Activated CD8-positive, alpha-beta T cell treated with anti-CD3 and anti-CD28 coated beads for 36 hours (primary cell): Measurements from ENCODE around the gene IPP. TPM values are rescaled to one million over a fixed set of nuclear protein-coding genes. Genes with fewer than 3 reads are reported as not detected.
"Not testable (repeated sequence)": the region's sequence is repeated elsewhere in the genome, so short reads cannot be mapped to it uniquely, and the experiment has no call there.

ENCODE experiments used
- ATAC-seq: fragments of 200-7000 bp; cut with Tn5 transposase; one replicate; pipeline ENCODE4 v1.10.0; 2021; ENCODE audit warnings: mild to moderate bottlenecking, moderate library complexity
- CTCF ChIA-PET: fragments of 350-600 bp; sonication (Branson Sonifier 250); formaldehyde crosslinking; loops from one replicate; lab custom pipeline; 2021; ENCODE audit warnings: antibody characterized with exemption; lab: Charles Lee
- POLR2A ChIA-PET: fragments of 350-600 bp; sonication (Branson Sonifier 250); formaldehyde crosslinking; loops from one replicate; lab custom pipeline; 2021; ENCODE audit warnings: antibody characterized with exemption; lab: Charles Lee
- DNase-seq: peaks from one replicate; pipeline ENCODE4 v3.0.0-alpha.2; 2020
- H3K27ac Mint-ChIP-seq: one replicate; pipeline ENCODE4 v1.8.0; 2021; ENCODE audit warnings: mild to moderate bottlenecking, mixed read lengths
- H3K27me3 Mint-ChIP-seq: one replicate; pipeline ENCODE4 v1.8.0; 2021; ENCODE audit warnings: mixed read lengths
- H3K36me3 Mint-ChIP-seq: one replicate; pipeline ENCODE4 v1.8.0; 2021; ENCODE audit warnings: low read depth, mixed read lengths
- H3K4me1 Mint-ChIP-seq: one replicate; pipeline ENCODE4 v1.8.0; 2021; ENCODE audit warnings: low read depth, mixed read lengths
- H3K4me3 Mint-ChIP-seq: one replicate; pipeline ENCODE4 v1.8.0; 2021; ENCODE audit warnings: mild to moderate bottlenecking, moderate library complexity, mixed read lengths
- H3K9me3 Mint-ChIP-seq: one replicate; pipeline ENCODE4 v1.8.0; 2021; ENCODE audit warnings: mixed read lengths
- CTCF ChIP-seq: fragments of 200-600 bp; IDR thresholded peaks from one replicate; pipeline ENCODE4 v1.8.0; 2022; ENCODE audit warnings: antibody characterized with exemption, mild to moderate bottlenecking
- intact Hi-C: fragments of 100-400 bp; cut with micrococcal nuclease; formaldehyde crosslinking; loops from one replicate; pipeline ENCODE4 v1.10.0; 2022
- total RNA-seq, 2 experiments: library from RNA; stranded (reverse); gene quantifications; one replicate each; pipeline ENCODE4 v1.2.3, GENCODE V29; 2021

The IPP gene
- total RNA-seq, 2 experiments from 2014 or later: 14.7 to 16.7 TPM

- no peak overlapping the region for H3K27ac Mint-ChIP-seq
- no peaks in the 10 kb centered on the region for H3K27me3 Mint-ChIP-seq
- intact Hi-C loops: no loop called here
- H3K4me1 Mint-ChIP-seq: no peaks in the 10 kb centered on the region
- CTCF ChIA-PET: no interaction called here
- no peak overlapping the region for H3K4me3 Mint-ChIP-seq
- POLR2A ChIA-PET: interaction anchor here (1.4 to 1.9 kb wide), 2 partner anchors 10 to 19 kb away, joined by 3 to 5 read pairs; partner anchors contain the start of gene GPBP1L1
- peaks cover 6% of the 10 kb centered on the region for H3K9me3 Mint-ChIP-seq
- TF ChIP-seq CTCF: no peak
- peaks cover 17% of the 10 kb centered on the region for H3K36me3 Mint-ChIP-seq
- no peak for DNase-seq
- ATAC-seq: no peak
These were observed 45.8 kb downstream of the IPP start for GRCh38 chr1:45704637-45705036.

GRCh38 chr1:45694823-45695222, 55.6 kb downstream of the IPP start:
- peaks cover 17% of the 10 kb centered on the region for H3K4me1 Mint-ChIP-seq
- CTCF ChIA-PET: no interaction called here
- H3K27me3 Mint-ChIP-seq: no peaks in the 10 kb centered on the region
- TF ChIP-seq CTCF: no peak
- ATAC-seq (no peak), DNase-seq (no peak)
- POLR2A ChIA-PET: interaction anchor here (1.2 kb wide), 1 partner anchor 10 kb away, joined by 5 read pairs; no protein-coding TSS in a partner anchor
- H3K4me3 Mint-ChIP-seq: no peak overlapping the region
- no peaks in the 10 kb centered on the region for H3K9me3 Mint-ChIP-seq
- peaks cover 31% of the 10 kb centered on the region for H3K36me3 Mint-ChIP-seq
- no peak overlapping the region for H3K27ac Mint-ChIP-seq
- intact Hi-C loops: no loop called here

- ATAC-seq, H3K9me3 Mint-ChIP-seq, H3K4me3 Mint-ChIP-seq, CTCF ChIA-PET, POLR2A ChIA-PET, intact Hi-C loops, H3K27me3 Mint-ChIP-seq, DNase-seq: not testable (repeated sequence)
- peaks cover 19% of the 10 kb centered on the region for H3K4me1 Mint-ChIP-seq
- H3K27ac Mint-ChIP-seq: peak overlapping the region; percentile 58
- H3K36me3 Mint-ChIP-seq: peaks cover 34% of the 10 kb centered on the region
These were observed 56.6 kb downstream of the IPP start for GRCh38 chr1:45693811-45694210.

- intact Hi-C loops: loop anchor here (5.0 kb wide), 1 partner anchor 106 kb away; the partner anchor contains the start of gene NASP
- Mint-ChIP-seq H3K4me3 (peak within 1 kb of the TSS; percentile 91), H3K27ac (peak within 1 kb of the TSS; percentile 95), H3K4me1 (peaks cover 26% of the 10 kb centered on the region), H3K9me3 (no peaks in the 10 kb centered on the region), H3K36me3 (peaks cover 38% of the 10 kb centered on the region), H3K27me3 (no peaks in the 10 kb centered on the region)
- POLR2A ChIA-PET: interaction anchor here (0.7 to 1.6 kb wide), 9 partner anchors 10 to 348 kb away, joined by 3 to 14 read pairs (median 4); partner anchors contain the start of genes MUTYH and TOE1
- no peak for TF ChIP-seq CTCF
- ATAC-seq (peak; percentile 14), DNase-seq (peak; percentile 83)
- CTCF ChIA-PET: no interaction called here
These were observed 62.4 kb downstream of the IPP start, which contains the start of gene TMEM69 for GRCh38 chr1:45687754-45688740. TSS of gene TMEM69 (plus strand) at chr1:45688181. CDS start at chr1:45691069, 2,888 bp downstream.

GRCh38 chr1:45687014-45687753, 63.3 kb downstream of the IPP start:
- Mint-ChIP-seq H3K27ac (peak overlapping the region; percentile 95), H3K36me3 (peaks cover 34% of the 10 kb centered on the region), H3K9me3 (no peaks in the 10 kb centered on the region), H3K4me1 (peaks cover 32% of the 10 kb centered on the region), H3K27me3 (no peaks in the 10 kb centered on the region), H3K4me3 (peak overlapping the region; percentile 91)
- ATAC-seq (peak; percentile 87), DNase-seq (peak; percentile 98)
- POLR2A ChIA-PET: interaction anchor here (1.2 to 1.9 kb wide), 6 partner anchors 14 to 562 kb away, joined by 3 to 14 read pairs (median 8); partner anchors contain the start of genes NASP and PRDX1
- intact Hi-C loops: loop anchor here (5.0 kb wide), 1 partner anchor 105 kb away; the partner anchor contains the start of gene NASP
- no peak for TF ChIP-seq CTCF
- CTCF ChIA-PET: no interaction called here
